ENCODE data around the gene NDNF.

NDNF gene

DNA sequence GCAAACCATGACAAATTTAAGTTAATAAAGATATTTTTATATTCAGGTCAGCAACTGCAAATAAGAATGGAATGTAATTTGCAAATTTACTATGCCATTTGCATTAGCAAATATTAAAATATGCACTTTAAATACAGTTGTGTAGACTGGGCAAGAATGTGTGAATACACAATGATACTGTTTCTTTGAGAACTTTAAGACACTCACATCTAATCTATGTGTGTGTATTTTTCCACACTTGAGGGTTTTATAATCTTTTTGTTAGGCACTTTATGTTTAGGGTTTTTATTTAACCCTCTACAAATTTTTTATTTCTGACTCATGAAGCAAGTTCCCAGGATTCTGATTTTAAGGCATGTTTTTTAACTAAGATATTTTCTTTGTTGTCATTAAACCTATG lies 23.9 kb upstream of the NDNF start:
- TF ChIP-seq, protein P1, sequence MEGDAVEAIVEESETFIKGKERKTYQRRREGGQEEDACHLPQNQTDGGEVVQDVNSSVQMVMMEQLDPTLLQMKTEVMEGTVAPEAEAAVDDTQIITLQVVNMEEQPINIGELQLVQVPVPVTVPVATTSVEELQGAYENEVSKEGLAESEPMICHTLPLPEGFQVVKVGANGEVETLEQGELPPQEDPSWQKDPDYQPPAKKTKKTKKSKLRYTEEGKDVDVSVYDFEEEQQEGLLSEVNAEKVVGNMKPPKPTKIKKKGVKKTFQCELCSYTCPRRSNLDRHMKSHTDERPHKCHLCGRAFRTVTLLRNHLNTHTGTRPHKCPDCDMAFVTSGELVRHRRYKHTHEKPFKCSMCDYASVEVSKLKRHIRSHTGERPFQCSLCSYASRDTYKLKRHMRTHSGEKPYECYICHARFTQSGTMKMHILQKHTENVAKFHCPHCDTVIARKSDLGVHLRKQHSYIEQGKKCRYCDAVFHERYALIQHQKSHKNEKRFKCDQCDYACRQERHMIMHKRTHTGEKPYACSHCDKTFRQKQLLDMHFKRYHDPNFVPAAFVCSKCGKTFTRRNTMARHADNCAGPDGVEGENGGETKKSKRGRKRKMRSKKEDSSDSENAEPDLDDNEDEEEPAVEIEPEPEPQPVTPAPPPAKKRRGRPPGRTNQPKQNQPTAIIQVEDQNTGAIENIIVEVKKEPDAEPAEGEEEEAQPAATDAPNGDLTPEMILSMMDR (conservative IDR thresholded peaks at IDR 0.05; ENCODE audit: low read length) = no peak
- TF ChIP-seq EZH2phosphoT487 (IDR thresholded peaks at IDR 0.05; ENCODE audit: borderline replicate concordance) = no peak
- H3K4me1 ChIP-seq (ENCODE audit: insufficient read depth, low read length, poor library complexity, severe bottlenecking) = no peaks in the 10 kb centered on the region
- H3K9ac ChIP-seq (ENCODE audit: low read depth, low read length, poor library complexity, severe bottlenecking) = no peak overlapping the region
- no peaks in the 10 kb centered on the region for H3K9me3 ChIP-seq (ENCODE audit: insufficient read depth, low read depth, low read length)
- no peaks in the 10 kb centered on the region for H3K36me3 ChIP-seq (ENCODE audit: insufficient read depth, low read length)
- H4K20me1 ChIP-seq (ENCODE audit: insufficient read depth, low read length, poor library complexity, severe bottlenecking) = no peaks in the 10 kb centered on the region
- no peak overlapping the region for H3K4me3 ChIP-seq (ENCODE audit: low read length, poor library complexity, severe bottlenecking)
- no peaks in the 10 kb centered on the region for H3K9me2 ChIP-seq (replicated peaks; ENCODE audit: low read depth, low read length)
- no peaks in the 10 kb centered on the region for H3F3A ChIP-seq (ENCODE audit: low read depth)
- H3K4me2 ChIP-seq (ENCODE audit: low read depth, low read length, poor library complexity, severe bottlenecking) = no peak overlapping the region
- H3K79me2 ChIP-seq (ENCODE audit: insufficient read depth, low read length) = no peaks in the 10 kb centered on the region
- H2AFZ ChIP-seq (ENCODE audit: low read length) = no peak overlapping the region
- no peaks in the 10 kb centered on the region for H3K27me3 ChIP-seq (ENCODE audit: insufficient read depth, low read length, poor library complexity, severe bottlenecking)

DNA sequence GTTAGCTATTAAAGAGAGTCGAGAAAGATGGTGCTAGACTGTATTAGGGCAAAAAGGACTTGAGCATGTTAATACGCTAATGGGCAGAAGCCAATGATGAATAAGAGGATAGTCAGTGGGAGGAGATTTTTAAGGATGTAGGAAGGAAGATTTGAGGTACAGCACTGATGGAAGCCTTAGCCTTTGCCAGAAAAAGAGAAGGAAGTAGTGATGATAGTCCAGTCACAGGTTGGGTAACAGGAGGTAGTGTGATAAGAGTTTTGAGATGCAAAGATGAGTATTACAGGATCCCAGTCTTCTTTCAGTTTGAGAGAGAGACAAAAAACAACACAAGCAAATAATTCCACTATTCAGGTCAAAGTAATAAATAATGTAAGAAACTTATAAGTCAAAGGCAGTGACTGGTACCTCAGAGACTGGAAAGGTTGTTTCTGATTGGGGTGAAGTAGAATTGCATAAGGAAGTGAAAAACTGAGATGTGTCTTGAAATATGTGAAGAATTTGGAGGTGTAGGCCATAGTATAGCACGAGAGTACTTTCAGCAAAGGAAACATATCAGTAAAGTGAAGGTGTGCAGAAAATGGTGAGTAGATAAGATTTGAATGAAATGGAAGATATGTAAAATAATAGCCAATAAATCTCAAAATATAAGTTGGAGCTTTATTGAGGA lies 22.1 kb upstream of the NDNF start:
- no peak overlapping the region for H2AFZ ChIP-seq (ENCODE audit: low read length)
- H3K9ac ChIP-seq (ENCODE audit: low read depth, low read length, poor library complexity, severe bottlenecking) = no peak overlapping the region
- H3K27me3 ChIP-seq (ENCODE audit: insufficient read depth, low read length, poor library complexity, severe bottlenecking) = no peaks in the 10 kb centered on the region
- H3K9me2 ChIP-seq (replicated peaks; ENCODE audit: low read depth, low read length) = no peaks in the 10 kb centered on the region
- H3K36me3 ChIP-seq (ENCODE audit: insufficient read depth, low read length) = no peaks in the 10 kb centered on the region
- H3K9me3 ChIP-seq (ENCODE audit: insufficient read depth, low read depth, low read length) = no peaks in the 10 kb centered on the region
- no peaks in the 10 kb centered on the region for H4K20me1 ChIP-seq (ENCODE audit: insufficient read depth, low read length, poor library complexity, severe bottlenecking)
- no peaks in the 10 kb centered on the region for H3F3A ChIP-seq (ENCODE audit: low read depth)
- TF ChIP-seq EZH2phosphoT487 (IDR thresholded peaks at IDR 0.05; ENCODE audit: borderline replicate concordance) = no peak
- TF ChIP-seq, protein P1 (conservative IDR thresholded peaks at IDR 0.05; ENCODE audit: low read length) = no peak
- no peaks in the 10 kb centered on the region for H3K79me2 ChIP-seq (ENCODE audit: insufficient read depth, low read length)
- H3K4me1 ChIP-seq (ENCODE audit: insufficient read depth, low read length, poor library complexity, severe bottlenecking) = no peaks in the 10 kb centered on the region
- H3K4me2 ChIP-seq (ENCODE audit: low read depth, low read length, poor library complexity, severe bottlenecking) = no peak overlapping the region
- no peak overlapping the region for H3K4me3 ChIP-seq (ENCODE audit: low read length, poor library complexity, severe bottlenecking)

DNA sequence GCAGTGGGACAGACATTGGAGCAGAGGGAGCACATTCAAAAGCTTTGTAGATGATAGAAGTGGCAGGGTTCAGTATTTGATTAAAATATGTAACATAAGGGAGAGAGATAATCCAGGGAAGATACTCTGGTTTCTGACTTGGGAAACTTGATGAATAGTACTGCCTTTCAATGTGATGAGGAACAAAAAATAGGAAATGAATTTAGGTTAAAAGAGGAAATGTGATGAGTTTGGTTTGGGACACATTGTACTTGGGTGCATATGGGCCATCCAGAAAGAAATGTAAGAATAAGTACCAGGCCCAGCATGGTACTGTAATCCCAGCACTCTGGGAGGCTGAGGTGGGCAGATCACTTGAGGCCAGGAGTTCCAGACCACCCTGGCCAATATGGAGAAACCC lies 20.9 kb upstream of the NDNF start:
- H3K4me3 ChIP-seq (ENCODE audit: low read length, poor library complexity, severe bottlenecking) = no peak overlapping the region
- no peak overlapping the region for H3K4me2 ChIP-seq (ENCODE audit: low read depth, low read length, poor library complexity, severe bottlenecking)
- no peaks in the 10 kb centered on the region for H3K4me1 ChIP-seq (ENCODE audit: insufficient read depth, low read length, poor library complexity, severe bottlenecking)
- H2AFZ ChIP-seq (ENCODE audit: low read length) = no peak overlapping the region
- no peaks in the 10 kb centered on the region for H3F3A ChIP-seq (ENCODE audit: low read depth)
- no peaks in the 10 kb centered on the region for H3K79me2 ChIP-seq (ENCODE audit: insufficient read depth, low read length)
- no peak for TF ChIP-seq EZH2phosphoT487 (IDR thresholded peaks at IDR 0.05; ENCODE audit: borderline replicate concordance)
- TF ChIP-seq, protein P1 (conservative IDR thresholded peaks at IDR 0.05; ENCODE audit: low read length) = no peak
- no peaks in the 10 kb centered on the region for H3K9me3 ChIP-seq (ENCODE audit: insufficient read depth, low read depth, low read length)
- no peaks in the 10 kb centered on the region for H3K9me2 ChIP-seq (replicated peaks; ENCODE audit: low read depth, low read length)
- H3K27me3 ChIP-seq (ENCODE audit: insufficient read depth, low read length, poor library complexity, severe bottlenecking) = no peaks in the 10 kb centered on the region
- no peaks in the 10 kb centered on the region for H3K36me3 ChIP-seq (ENCODE audit: insufficient read depth, low read length)
- no peak overlapping the region for H3K9ac ChIP-seq (ENCODE audit: low read depth, low read length, poor library complexity, severe bottlenecking)
- H4K20me1 ChIP-seq (ENCODE audit: insufficient read depth, low read length, poor library complexity, severe bottlenecking) = no peaks in the 10 kb centered on the region

All from Loucy (cell line).